ENCODE results near the gene RAD51B.
A peak's percentile ranks its signal among the peaks of the same experiment; 100 is the strongest.

RAD51B gene

DNA sequence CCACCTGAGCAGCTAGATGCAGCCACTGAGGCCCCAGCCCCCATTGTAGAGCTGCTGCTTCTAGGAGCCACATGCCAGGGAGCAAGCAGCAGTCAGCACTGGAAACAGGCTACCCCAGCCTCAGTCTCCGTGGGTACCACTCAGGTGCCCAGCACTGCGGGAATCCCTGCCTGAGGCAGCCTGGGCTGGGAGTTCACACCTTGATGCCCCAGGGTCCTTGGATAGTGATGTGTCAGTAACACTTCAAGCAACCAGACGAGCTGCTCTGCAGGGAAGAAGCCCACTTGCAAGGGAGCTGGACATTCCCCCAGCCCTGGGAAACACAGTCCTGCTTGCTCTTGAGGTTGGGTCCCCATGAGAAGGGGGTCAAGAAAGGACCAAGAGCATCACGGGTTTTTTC, 882.6 kb downstream of the RAD51B start:
- DNase-seq (ENCODE audit: low read depth), result no peak

DNA sequence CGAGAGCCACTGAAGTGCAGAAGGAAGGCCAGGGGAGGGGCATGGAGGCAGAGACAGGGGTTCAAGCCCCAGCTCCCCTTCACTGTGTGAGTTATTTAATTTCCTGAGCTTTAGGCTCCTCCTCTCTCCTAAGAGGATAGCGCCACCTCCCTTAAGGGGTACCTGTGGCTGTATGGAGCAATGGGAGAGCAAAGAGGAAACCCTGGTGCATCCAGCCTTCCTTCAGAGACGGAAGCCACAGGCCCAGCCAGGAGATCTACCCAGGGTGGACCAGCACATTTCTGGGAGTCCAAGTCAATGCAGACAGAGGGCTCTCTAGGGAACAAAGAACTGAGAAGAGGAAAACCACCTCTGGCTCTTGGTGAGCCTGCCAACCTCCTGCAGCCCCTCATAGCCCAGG, 883.0 kb downstream of the RAD51B start:
- no peak for DNase-seq (ENCODE audit: low read depth)

DNA sequence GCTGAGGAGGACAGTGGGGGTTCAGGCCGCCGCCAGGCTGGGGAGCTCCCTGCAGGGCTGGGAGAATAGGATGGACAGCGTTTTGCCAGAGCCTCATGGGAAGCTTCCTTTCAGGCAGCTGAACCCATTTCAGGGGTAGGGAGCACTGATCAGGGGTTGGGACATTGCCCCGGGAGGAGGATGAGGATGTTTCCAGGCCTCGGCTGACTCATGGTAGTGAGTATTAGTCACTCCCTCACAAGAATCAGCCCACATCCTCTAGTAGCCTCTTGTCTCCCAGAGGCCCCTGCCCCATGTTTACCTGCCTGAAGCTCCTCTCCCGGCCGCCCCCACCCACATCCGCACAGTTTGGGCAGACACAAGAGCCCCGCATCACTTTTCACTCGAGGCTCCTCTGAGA, 883.5 kb downstream of the RAD51B start:
- DNase-seq (ENCODE audit: low read depth), result peak; percentile 87

DNA sequence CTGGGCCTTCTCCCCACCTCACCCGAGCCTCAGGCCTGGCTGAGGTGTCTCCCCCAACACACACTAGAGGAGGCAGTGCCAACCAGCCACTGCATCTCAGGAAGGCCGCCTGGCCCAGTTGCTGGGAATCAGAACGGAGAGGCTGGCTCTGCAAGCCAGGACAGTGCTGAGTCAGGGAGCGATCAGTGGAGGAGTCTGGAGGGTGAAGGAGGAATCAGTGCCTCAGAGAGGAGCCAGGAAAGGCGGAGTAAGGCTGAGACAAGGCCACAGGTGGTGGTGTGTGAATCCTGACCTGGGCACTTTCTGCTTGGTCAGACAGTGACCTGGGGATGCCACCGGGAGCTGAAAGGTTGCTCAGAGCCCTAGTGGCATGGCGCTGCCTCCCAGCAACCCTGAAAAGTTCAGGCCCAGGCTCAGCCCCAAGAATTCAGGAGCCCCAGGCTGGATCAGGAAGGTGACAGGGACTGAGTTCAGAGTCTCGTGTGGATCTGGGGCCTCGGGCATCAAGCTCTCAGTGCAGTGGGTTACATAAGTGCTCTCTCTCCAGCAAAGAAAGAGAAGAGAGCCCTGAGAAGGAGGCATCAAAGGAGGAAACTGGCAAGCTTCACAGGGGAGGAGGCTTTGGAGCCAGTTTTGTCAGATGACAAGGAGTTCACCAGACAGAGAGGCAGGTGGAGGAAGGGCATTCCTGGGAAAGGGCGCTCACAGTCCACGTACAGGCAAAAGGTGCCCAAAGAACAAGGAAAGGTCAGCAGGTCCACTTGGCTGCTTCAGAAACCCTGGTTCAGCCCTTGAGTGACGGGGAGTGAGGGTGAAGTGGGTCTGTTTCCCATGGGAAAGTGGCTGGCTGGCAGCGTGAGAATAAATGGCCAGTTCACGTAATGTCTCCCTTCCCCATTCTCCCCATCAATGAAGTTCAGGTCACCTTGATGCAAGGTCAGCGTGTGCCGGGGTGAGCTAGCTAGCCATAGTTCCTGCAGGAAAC, 885.4 kb downstream of the RAD51B start:
- peak; percentile 79 for DNase-seq (ENCODE audit: low read depth)

DNA sequence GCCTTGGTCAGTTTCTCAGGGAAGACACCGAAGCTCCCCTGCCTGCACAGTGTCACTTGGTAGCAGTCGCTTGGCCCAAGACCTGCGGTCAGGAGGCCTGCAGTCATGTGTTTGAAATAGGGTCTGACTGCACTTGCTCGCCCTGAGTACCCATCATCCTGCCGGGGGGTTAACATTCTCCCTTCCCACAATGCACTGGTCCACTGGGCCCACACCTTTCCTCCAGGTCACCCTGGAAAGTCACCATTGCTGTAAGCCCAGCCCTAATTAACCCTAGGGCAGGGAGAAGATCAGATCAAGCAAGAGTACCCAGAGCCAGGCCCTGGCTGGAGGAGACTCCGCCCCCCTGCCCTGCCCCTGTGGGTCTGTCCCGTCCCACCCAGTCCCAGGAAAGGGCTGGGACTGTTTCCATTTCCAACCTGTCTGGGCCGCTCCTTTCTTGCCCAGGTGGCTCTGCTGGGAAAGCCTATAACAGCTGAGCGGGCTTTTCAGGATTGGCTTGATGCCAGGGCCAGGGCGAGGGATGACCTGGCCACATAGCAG, 886.2 kb downstream of the RAD51B start:
- no peak for DNase-seq (ENCODE audit: low read depth)

DNA sequence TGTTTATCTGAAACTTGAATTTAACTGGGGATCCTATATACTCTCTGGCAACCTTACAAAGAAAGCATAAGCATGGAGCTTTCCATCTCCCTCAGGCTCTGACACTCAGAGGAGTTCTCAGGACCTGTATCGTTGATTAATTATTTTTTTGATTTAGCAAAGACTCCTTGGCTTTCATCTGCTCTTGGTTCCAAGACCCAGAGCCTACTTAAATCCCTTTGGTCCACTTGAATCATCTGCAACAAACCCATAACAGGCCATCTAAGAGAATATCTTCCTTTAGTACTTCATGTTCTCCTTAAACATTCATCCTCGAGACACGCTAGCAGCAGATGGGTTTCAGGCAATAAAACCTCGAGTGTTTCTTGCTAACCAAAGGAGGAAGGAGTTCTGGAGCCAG, 887.9 kb downstream of the RAD51B start:
- no peak for DNase-seq (ENCODE audit: low read depth)

DNA sequence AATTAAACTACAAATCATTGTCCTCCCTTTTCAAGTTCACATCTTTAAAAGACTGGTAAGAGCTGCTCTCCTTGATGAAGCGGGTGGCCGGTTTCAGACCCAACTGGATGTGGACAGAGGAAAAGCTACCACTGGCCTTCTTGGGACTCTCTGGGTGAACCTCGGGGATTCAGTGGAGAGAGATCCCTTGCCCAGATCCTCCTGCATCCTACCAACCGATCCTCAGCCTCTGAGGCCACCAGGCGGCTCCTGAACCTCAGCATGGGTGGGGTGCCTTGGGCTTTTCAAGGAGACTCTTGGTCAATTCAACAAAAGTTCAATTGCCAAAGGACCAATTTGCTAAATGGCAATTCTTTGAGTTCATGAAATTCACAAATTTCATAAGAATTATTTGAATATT, 888.8 kb downstream of the RAD51B start:
- DNase-seq (ENCODE audit: low read depth), result no peak

DNA sequence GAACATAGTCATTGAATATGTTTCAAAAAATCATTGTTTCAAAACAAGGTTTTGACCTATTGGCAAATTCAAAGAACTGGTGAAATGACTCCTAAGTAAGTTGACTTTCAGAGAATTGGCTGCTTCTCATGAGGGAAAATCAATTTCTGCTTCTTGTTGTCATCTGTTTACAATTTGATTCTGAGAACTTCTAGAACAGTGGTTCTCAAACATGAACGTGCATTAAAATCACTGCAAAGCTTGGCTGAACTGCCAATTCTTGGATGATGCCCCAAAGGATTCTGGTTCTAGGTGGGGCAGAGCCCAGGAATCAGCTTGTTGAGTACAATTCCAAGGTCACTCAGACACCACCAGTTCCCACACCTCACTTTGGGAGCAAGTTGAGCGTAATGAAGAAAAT, 889.4 kb downstream of the RAD51B start:
- DNase-seq (ENCODE audit: low read depth), result no peak

DNA sequence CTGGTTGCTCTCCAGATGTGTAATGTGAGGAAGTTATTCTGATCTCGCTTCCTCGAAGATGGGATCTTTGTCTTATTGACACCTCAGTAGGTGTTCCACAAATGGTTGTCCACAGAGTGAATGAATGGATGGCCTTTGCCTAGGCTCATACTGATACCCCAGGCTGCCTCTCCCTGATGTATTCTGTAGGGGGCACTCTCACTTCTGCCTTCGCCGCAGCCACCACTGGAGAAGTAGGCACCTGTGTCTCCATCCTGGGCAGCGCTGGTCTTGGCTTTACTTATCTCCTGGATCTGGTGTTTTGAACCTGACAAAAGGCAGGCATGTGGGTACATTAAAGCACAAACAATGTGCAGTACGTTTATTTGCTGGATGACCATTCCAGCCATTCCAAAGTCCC, 891.2 kb downstream of the RAD51B start:
- no peak for DNase-seq (ENCODE audit: low read depth)

DNA sequence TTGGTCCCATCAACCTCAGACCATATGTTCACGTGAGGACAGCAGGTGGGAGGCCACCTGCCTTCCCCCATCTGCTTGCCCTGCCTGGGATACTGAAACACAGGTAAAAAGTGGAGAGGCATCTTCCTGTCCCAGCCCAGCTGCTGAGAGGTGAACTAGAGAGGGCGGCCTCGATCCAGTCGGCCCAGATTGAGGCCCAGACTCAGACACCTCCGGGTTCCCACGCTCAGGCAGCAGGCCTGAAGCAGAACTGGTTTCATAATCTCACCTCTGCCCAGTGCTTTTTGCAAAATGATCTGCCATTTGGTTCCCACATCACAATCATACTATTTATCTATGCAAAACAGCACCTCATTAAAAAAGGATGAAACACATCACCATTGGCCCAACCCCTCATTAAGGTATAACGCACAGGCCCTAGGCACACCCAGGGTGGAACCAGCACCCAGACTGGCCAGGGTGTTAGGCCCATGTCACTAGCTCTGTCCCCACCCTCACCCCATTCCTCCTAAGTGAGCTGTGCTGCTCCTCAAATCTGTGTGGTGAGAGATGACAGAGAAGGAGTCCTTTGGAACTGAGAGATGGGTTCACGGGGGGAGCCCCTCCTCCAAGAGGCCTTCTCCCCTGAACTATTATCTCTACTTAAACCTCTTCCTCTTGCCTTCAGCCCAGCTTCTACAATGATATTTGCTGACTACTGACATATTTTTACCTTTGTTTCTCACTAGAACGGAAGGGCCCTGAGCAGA, 892.2 kb downstream of the RAD51B start:
- no peak for DNase-seq (ENCODE audit: low read depth)

DNA sequence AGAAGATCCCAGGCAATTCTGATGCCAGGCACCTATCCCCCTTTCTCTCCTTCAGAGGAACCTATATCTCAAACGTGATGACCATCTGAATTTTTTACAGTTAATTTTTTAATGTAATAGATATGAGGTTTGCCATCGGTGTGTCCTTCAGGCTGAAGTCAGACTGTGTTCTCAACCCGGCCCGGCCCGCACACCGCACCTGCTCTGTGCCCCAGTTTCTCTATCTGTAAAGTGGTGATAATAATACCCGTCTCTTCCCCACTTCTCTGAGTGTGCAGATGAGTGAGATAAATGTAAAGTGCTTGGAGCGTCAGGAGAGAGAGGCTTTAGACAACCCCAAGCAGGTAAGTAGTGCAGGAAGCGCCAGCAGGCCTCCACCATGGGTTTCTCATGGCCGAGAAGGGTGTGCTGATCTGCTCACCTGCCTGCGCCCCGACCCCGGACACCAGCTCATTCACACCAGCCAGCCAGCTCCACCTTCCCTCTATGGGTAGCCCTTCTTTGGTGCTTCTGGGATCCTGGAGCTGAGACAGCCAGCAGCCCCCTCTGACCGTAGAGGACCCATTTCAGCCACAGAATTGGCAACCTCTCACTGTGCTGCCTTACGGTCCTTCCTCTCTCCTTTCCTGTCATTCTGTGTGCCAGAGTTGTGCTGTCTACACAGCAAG, 893.3 kb downstream of the RAD51B start:
- no peak for DNase-seq (ENCODE audit: low read depth)

DNA sequence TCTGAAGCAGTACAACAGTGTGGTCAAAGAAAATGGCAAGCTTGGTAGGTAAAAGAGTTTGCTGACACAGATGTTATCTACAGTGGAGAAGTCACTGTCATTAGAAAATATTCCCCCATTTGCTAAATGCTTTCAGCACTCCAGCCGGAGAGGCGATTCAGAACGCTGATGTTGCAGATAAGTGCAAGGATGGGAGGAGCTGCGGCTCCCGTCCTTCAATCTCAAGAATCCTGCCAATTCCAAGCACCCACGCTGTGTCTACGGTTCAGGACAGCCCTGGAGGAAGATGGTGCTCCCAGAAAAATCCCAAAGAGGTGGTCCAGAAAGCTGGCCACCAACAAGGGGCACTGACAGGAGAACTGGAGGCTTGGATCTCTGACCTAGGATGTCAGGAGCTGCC, 894.2 kb downstream of the RAD51B start:
- peak; percentile 38 for DNase-seq (ENCODE audit: low read depth)

DNA sequence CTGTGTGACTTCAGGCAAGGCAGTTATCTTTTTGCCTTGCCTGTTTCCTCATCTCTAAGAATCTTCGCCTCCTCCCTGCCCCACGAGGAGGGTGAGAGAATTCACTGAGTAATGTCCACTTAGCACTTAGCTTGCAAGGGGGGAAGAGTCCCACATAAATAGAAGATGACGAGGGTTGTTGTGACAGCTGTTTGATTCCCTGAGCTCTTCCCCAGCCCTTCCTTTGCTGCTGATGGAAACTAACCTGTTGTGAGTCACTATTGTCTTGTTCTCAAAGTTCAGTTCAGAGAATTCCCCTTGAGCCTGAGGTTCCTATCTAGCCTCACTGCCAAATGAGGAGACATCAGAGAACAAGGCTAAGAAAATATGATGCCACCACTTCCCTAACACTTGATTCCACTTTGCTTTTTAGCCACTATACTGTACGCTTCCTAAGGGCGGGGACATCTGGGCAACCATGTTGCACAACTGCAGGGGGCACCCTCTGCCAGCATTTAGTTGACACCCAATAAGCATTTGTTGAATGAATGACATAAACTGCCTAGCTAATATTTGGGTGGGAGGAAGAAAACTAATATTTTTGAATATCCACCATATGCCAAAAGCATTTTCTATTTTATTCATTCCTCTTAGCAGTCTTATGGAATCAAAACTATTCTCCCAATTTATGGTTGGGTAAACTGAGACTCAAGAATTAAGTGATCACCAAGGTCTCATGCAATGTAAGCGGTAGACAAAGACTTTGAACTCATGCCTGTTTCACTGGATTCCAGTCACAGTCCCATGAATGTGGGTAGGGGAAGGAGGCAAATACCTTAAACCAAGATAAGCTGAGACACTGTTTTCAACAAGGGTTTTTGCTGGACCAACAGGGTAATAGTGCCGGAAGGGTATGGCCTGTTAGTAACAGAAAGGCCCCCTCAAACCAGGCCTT, 895.7 kb downstream of the RAD51B start:
- peak; percentile 82 for DNase-seq (ENCODE audit: low read depth)

DNA sequence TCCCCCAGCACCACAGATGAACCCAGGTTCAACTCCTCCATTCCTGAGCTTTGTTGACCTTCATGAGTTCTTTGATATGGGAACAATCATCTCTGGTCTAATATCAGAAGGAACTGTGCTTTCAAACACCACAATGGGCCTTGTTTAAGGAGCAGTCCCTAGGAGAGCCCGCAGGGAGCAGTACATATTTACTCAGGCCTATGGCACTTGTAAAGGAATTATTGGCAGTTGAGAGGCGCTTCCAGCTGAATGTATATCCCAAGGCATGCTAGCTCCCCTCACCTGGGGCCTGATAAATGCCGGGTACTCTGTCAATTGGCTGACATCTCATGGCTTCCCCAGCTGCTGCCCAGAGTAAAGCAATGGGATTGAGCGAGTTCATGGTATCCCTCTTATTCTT, 897.1 kb downstream of the RAD51B start:
- no peak for DNase-seq (ENCODE audit: low read depth)

DNA sequence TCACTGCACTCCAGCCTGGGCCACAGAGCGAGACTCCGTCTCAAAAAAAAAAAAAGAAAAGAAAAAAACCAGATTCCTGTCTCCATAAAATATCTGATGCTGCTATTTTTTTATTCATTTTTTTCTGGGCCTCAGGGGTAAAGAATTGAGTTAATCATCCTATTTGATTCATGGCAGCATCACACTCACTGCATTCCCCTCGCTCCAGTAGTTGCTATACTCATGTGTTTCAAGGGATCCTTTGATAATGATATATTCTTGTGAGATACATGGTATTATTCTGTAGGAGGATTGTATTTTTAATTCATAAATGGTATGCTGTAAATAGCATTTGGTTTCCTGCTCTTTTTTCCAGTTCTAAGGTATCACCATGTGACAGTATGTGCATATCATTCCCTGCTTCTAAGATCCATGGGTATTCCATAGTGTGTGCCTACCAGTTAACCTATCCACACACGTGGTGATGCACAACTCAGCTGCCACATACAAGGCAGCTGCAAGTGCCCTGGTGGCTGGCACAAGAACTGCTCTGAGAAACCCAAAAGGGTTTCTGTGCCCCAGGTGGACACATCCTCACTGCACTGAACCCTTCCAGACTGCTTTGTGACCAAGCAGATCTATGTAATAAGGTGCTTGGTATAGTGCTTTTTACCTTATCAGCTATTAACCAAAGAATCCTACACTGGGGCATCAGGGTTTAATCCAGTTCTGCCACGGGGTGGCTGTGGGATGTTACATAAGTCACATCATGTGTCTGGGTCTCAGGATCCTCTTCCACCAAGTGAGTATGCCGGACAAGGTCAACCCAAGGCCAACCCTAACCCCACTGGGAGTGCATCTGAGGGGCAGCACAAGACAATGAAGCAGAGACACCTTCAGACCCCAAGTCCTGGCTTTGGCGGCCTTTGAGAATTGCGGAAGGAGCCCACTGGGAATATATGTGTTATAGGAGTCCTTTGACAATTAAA, 898.7 kb downstream of the RAD51B start:
- no peak for DNase-seq (ENCODE audit: low read depth)

DNA sequence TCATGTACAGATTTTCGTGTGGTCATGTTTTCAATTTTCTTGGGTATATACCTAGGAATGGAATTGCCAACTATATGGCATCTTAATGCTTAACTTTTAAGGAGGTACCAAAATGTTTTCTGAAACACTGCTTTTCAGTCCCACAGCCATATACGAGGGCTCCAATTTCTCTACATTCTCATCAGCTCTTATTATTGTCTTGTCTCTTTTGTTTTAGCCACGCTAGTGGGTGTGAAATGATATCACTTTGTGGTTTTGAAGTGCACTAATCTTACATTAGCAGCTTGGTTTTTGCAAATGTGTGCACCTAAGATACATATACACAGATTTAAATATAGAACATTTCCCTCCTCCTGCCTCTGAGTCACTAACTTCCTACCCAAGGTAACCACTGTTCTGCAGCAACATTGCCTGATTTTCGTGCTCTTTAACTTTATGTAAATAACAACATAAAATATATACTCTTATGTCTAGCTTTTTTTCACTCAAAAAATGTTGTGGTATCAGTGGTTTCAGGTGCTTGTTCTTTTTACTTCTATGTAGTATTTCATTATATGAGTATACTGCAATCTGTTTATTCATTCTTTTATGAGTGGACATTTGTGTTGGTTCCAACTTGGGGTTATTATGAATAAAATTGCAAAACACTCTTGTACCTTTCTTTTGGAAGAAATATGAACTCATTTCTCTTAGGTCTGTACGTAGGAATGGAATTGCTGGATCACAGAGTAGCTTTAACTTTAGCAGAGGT, 900.2 kb downstream of the RAD51B start:
- DNase-seq (ENCODE audit: low read depth), result peak; percentile 28

DNA sequence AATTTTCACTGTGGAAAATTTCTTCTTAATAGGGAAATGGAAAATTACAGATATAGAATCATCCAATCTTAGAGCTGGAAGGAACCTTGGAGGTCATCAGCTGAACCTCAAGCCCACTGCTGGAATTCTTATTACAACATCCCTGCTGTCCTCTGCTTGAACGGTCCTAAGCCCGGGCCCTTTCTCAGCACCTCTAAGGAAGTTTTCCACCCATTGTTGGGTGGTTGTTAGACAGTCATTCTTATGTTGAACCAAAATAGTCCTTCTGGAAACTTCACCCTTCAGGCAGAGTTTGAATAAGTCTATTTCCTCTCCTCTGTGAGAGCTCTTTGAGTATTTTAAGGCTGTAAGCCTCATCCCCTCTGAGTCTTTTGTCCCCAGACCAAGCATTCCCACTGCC, 902.6 kb downstream of the RAD51B start:
- DNase-seq (ENCODE audit: low read depth), result peak; percentile 22

DNA sequence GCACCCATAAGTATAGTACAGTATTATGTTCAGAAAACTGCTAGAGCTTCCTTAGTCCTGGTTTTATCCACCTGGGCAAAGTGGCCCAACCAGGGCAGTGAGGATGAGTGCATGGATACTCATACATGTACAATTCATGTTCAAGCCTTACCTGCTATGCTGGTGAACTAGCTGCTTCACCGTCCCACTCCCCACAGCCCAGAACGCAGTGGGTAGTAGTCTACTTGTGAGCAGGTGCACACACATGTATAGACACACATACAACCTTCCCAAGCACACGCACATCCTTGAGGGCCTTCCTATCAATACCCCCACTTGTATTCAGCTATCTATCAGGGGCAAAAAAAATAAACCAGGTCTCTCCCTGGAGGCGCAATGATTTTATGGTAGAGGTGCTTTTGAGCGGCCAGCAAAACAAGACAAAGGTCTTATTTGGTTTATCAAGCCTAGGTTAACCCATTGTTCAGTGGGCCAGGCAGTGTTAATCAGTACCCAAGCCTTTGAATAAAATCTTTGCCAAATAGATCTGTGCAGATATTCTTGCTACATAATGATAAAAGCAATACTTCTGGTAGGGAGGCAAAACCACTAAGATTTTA, 903.5 kb downstream of the RAD51B start:
- DNase-seq (ENCODE audit: low read depth), result peak; percentile 24

DNA sequence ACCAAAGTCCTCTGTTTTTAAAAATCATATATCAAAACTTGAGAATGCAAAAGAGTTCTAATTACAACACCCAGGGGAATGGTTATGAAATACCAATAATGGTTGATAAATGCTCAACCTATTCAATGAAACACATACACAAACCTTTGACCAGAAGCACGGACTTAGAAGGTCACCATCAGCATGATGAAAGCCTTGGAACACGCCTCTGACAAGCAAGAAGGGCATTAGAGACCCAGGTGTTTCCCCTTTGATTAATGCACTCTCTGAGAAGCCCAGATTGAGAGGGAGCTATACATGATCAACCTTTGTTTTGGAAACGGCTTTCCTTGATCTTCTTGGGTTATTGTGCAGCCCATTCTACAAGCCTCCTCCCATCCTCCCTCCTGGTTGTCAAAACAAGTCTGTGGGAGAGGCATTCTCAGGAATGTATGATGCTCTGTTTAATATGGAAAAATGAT, 904.3 kb downstream of the RAD51B start:
- DNase-seq (ENCODE audit: low read depth), result peak; percentile 58

Data from amniotic epithelial cell (primary cell).